Bronchus fibroblast of lung (primary cell): Measurements from ENCODE around the gene NASP. TPM values are rescaled to one million over a fixed set of nuclear protein-coding genes. Genes with fewer than 3 reads are reported as not detected.

ENCODE experiments used
- total RNA-seq: library from RNA; depleted of rRNA; stranded (reverse); fragments of >200 nt; gene quantifications from 2 replicates; pipeline ENCODE4 v1.2.3, GENCODE V29; 2015

The NASP gene
- 77.9 and 91.3 TPM in 2 replicates for total RNA-seq

GRCh38 chr1:45583666-45584350 is at the start of gene NASP:
TSS of gene NASP (plus strand) at chr1:45584041. CDS start at chr1:45584147, 106 bp downstream.

GRCh38 chr1:45550401-45551351 is 33.2 kb upstream of the NASP start, which contains the start of gene AKR1A1:
TSS of gene AKR1A1 (plus strand) at chr1:45550826. CDS start at chr1:45561795, 10,969 bp downstream.

DNA sequence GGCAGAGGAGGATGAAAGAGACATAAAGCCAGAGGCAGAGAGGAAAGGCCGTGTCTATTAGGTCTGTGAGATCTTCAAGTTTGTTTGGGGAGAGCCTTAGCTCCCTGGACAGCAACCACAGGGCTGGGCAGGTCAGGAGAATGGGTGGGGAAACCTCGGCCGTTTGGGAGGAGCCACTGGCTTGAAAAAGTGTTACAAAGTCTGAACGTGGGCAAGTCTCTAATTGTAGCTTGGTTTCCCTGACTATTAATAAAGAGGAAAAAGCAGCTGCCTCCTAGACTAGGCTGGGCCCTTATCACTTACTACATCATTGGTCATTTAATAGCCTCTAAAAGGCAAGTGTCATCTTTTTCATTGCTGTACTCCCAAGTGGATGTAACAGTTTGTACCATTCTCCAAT is 40.1 kb downstream of the NASP start, which contains the start of gene CCDC17:
Gene CCDC17 (minus strand): TSS at position 83 of the 400 bp plus-strand sequence. CDS start 145 bp downstream, outside the sequence.

Other genes with a start within 250 kb of the NASP start
- 18.3 and 18.5 TPM in 2 replicates for gene TOE1, start 243.9 kb upstream of the NASP start, total RNA-seq
- gene MUTYH, start 243.6 kb upstream of the NASP start, total RNA-seq: 18.1 and 20.7 TPM in 2 replicates
- gene TESK2, start 92.9 kb upstream of the NASP start, total RNA-seq: 1.3 and 3.6 TPM in 2 replicates
- 2.0 and 2.1 TPM in 2 replicates for gene CCDC163, start 84.0 kb upstream of the NASP start, total RNA-seq
- gene MMACHC, start 83.7 kb upstream of the NASP start, total RNA-seq: 4.9 and 6.7 TPM in 2 replicates
- 502 and 526 TPM in 2 replicates for gene PRDX1, start 62.2 kb upstream of the NASP start, total RNA-seq
- gene AKR1A1, start 33.2 kb upstream of the NASP start, total RNA-seq: 132 and 144 TPM in 2 replicates
- under 0.01 and 0.15 TPM in 2 replicates for gene CCDC17, start 40.0 kb downstream of the NASP start, total RNA-seq
- gene GPBP1L1, start 102.5 kb downstream of the NASP start, total RNA-seq: 45.6 and 50.5 TPM in 2 replicates
- gene TMEM69, start 104.1 kb downstream of the NASP start, total RNA-seq: 19.5 and 21.6 TPM in 2 replicates
- gene IPP, start 166.6 kb downstream of the NASP start, total RNA-seq: 6.8 and 6.9 TPM in 2 replicates
- gene MAST2, start 219.6 kb downstream of the NASP start, total RNA-seq: 17.3 and 18.4 TPM in 2 replicates